GM21360 (cell line): Measurements from ENCODE around the gene ZC3H10.

Experiments
- ATAC-seq: cut with Tn5 transposase; IDR thresholded peaks from one replicate; pipeline ENCODE4 v1.9.1; 2021; ENCODE audit warnings: mild to moderate bottlenecking, moderate library complexity; ENCODE audit not compliant: unreplicated experiment

ZC3H10 gene

DNA sequence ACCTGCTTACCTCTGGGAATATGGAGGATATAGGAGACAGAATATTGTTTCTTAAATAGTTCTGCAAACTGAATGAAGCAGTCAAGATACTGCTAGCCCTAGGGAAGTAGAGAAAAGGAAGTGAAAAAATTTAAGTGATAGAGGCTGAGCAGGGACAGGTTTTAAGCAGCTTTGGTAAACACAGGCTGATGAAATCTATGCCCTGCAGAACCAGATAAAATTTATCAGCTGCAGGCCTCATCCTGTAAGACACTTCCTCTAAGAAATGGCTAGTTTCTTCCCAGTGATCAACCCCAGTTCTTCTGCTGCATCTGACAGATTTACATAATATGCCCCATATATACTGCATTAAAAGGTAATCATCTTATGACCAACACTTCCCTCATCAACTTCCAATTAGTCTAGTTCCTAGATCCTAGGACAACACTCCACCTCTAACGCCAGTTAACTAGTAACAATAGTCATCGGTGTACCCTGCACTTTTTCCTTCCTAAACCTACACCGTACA is 8.7 kb downstream of the ZC3H10 start:
- no peak for ATAC-seq

DNA sequence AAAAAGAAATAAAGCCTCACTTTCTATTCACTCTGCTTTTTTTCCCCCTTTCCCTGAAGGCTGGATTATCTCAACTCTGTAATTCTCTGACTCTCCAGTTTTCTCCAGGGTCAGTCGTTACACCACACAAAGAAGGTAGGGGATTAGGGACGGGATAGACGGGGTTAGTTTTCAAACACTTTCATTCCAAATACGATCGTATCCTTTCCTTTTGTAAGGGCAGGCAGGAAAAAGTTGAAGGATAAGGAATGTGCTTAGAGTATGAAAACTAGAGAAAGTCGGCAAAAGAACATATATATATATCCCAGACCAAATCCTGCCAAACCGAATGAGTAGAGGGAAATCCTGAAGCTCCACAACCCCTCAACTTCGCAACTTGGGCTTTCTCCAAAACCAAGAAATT is 9.4 kb downstream of the ZC3H10 start:
- no peak for ATAC-seq

DNA sequence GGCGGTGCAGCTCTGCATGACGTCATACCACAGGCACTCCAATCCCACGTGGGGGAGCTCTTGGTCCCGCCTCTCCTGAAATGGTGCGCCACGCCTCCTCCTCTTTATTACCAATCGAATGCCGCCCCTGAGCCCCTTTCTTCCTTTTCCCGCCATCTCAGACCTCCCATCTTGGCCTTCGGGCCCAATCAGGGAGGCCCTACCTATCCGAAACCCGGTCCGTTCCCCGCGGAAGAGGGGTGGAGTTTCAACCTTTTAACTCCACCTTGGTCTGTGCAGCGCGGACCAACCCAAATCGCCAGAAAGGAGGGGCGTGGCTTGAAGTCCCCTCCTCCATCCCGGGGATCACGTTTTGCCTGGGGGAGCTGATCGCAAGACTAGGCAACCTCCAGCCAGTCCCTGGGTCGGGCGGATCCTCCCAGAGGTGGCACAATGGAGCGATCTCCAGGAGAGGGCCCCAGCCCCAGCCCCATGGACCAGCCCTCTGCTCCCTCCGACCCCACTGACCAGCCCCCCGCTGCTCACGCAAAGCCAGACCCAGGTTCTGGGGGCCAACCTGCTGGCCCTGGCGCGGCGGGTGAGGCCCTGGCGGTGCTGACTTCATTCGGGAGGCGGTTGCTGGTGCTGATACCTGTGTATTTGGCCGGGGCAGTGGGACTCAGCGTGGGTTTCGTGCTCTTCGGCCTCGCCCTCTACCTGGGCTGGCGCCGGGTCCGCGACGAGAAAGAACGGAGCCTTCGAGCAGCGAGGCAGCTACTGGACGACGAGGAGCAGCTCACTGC is 10.0 kb downstream of the ZC3H10 start, which contains the start of gene ESYT1:
Gene ESYT1, plus strand, starts transcription at position 380 of the 782 bp plus-strand sequence. Its CDS starts 53 bp downstream, at position 433.
- peak; percentile 85 for ATAC-seq

DNA sequence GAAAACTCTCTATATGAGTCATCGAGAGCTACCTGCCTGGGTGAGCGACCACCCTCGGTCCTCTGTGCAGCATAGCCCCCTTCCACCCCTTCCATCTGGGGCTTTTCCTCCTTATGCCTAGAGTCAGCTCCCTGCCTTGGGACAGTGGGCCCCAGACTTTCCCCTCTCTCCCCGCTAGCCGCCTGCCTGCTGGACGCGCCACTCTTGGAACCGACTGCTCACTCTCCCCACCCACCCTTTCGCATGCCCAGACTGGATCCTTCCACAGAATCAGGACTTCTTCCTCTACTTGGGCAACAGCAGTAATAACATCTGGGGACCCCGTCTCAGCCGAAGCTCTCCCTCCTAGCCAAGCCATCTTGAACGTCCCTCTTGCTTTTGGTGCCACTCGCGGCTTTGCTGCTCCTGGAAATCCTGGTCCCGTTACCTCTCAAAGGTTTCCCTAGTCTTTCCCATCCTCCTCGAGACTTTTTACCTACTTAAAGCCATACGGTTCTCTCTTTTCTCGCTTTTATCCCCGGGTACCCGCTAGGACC is 10.7 kb downstream of the ZC3H10 start:
- ATAC-seq: no peak

DNA sequence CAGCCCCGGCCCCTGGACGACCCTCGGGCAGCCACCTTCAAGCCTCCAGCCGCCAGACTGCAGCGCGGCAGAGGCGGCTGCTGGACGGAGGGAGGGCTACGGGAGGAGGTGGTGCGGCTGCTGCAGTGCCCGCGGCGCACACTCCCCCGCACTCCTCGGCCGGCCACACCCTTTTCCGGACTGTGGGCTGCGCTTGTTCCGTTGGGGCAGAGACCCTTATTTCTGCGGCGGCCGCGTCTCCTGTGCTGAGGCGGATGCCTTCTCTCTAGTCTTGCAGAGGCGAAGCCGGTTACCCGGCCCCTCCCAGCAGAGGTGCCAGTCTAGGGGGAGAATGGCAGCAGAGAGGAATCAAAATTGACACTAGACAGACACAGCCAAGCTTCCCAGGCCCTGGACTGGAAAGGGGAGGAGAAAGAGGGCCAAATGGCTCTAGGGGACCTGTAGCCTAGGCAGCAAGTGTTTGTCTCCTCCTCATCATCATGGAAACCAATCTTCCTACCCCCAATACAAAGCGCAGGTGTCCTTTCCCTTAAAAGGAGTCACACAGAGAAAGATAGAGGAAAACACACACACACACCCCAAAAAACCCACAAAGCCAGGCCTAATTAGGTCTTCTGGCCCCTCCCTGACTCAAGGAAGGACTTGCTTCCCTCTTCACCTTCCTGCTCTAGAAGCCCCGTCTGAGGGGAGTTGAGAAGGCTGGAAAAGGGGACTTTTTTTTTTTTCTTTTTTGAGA is 11.3 kb downstream of the ZC3H10 start:
- ATAC-seq: no peak

DNA sequence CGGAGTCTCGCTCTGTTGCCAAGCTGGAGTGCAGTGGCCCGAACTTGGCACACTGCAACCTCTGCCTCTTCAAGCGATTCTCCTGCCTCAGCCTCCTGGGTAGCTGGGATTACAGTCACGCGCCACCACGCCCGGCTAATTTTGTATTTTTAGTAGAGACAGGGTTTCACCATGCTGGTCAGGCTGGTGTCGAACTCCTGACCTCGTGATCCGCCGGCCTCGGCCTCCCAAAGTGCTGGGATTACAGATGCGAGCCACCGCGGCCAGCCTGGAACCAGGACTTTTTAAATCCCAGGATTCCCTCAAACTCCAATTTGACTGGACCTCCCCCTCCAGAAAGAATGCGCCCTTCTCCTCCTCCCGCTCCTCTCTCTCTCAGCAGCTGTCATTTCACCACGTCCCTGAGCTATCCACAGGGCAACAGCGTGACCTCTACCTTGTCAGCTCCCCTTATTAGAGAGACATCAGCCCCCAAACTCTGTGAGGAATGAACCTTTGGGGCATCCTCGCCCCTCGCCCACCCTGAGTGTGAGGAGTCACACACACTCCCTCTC is 12.0 kb downstream of the ZC3H10 start:
- no peak for ATAC-seq

DNA sequence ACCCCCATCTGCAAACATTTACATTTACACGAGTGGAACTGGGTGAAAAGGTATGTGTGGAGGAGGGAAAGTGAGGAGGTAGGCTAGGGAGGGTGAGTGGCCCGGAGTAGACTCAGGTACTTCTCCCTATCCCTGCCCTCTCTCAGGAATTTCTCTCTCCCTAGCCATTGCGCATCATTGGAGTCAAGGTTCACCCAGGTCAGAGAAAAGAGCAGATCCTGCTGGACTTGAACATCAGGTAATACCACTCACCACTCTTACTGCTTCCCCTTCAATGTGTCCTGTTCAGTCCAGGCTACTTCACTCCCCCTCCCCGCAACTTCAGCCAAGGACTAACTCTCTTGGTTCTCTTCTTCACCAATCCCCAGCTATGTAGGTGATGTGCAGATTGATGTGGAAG is 12.8 kb downstream of the ZC3H10 start:
- ATAC-seq: no peak

DNA sequence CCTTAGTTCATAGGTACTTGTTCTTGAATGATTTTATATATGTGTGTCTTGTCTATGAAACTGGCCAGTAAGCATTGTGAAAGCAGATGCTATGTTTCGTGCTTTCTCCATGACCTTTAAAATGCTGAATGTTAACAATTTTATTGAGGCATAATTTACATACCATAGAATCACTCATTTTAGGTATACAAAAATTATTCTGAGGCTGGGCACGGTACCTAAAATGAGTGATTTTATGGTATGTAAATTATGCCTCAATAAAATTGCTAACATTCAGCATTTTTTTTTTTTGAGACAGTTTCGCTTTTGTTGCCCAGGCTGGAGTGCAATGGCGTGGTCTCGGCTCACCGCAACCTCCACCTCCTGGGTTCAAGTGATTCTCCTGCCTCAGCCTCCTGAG is 16.8 kb downstream of the ZC3H10 start:
- ATAC-seq: no peak

DNA sequence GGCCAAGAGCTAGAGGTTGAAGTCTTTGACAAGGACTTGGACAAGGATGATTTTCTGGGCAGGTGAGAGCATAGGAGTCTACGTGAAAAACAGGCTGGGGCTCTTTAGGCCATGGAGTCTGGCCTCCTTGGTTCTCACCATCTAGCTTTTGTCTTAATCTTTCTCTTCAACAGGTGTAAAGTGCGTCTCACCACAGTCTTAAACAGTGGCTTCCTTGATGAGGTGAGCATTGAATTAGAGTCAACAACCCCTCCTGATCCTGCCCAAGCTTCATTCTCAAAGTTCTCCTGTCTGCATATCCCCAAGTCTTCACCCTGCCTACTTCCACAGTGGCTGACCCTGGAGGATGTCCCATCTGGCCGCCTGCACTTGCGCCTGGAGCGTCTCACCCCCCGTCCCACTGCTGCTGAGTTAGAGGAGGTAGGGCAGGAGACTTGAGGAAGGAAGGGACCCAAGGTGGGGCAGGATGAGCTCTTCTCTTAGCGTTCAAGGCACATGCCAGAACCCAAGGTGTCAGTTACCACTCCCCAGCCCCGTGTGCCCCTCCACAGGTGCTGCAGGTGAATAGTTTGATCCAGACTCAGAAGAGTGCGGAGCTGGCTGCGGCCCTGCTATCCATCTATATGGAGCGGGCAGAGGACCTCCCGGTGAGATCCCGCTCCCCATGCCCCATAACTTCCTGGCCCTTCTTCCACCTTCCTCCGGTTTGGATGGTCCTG is 19.9 kb downstream of the ZC3H10 start:
- ATAC-seq: no peak

DNA sequence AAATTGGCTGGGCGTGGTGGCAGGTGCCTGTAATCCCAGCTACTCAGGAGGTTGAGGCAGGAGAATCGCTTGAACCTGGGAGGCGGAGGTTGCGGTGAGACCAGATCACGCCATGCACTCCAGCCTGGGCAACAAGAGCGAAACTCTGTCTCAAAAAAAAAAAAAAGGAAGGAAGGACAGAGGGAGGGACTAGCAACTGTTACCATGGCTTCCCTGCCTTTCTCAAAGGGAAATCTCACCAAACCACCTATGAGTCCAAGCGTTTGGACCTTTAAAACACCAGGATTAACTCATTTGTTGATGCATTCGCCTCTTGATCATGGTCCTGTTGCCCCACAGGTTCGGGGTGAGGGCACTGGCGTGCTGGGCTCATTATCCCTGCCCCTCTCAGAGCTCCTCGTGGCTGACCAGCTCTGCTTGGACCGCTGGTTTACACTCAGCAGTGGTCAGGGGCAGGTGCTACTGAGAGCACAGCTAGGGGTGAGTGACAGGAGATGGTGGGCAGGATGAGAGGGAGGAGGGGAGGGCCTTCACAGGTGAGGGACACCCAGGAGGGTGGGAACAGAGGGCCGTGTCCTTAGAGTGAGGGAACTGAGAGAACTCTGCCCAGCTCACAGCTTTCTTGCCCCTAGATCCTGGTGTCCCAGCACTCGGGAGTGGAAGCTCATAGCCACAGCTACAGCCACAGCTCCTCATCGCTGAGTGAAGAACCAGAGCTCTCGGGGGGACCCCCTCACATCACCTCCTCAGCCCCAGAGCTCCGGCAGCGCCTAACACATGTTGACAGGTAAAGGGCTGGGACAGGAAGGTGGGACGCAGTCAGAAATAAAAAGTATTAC is 24.1 kb downstream of the ZC3H10 start:
- no peak for ATAC-seq

DNA sequence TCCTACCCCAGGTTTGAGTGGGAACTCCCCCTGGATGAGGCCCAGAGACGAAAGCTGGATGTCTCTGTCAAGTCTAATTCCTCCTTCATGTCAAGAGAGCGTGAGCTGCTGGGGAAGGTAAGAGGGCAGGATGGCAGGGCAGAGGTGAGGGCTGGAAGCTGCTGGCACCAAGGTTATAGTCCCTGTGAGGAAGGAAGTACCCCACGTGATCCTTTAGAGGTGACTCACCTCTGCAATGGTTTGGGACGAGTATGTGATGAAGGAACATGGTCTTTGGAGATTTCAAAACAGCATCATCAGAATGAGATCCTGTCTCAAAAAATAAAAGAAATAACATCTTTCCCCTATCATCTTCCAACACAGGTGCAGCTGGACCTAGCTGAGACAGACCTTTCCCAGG is 25.2 kb downstream of the ZC3H10 start:
- ATAC-seq: no peak

DNA sequence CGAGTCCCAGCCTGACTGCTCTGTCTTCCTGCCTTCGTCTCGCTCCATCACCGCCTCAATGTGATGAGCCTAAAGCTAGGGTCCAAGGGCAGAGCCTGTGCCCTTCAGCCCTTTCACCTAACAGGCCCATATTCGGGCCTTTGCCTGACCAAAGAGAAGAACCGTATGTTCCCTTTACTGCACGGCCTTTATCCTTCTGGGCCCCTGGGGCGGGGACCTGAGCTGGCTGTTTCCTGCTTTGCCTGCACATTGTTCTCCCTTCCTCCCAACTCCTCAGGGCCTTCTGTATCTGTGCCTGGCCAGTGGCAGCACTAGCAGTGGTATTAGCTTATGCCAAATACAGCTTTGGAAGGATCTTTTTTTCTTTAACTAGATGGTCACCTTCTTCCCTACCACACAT is 25.8 kb downstream of the ZC3H10 start:
- ATAC-seq: no peak

DNA sequence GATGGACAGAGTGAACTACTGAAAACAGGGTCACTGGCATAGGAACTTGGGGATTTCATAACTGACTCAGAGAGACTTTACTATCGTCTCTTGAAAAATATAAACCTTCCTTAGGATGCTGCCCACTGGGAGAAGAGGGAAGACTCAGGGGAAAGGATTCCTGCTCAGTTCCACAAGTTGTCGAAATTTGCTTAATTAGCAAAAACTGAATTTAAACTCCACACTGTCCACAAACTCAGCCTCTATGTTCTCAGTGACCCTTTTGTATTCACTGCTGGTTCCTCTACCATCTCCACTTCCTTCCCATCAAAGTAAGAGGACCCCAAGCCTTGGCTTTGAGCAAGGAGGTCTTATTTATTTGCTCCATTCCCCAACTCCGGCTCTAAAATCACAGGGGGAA is 27.2 kb downstream of the ZC3H10 start:
- ATAC-seq: no peak

DNA sequence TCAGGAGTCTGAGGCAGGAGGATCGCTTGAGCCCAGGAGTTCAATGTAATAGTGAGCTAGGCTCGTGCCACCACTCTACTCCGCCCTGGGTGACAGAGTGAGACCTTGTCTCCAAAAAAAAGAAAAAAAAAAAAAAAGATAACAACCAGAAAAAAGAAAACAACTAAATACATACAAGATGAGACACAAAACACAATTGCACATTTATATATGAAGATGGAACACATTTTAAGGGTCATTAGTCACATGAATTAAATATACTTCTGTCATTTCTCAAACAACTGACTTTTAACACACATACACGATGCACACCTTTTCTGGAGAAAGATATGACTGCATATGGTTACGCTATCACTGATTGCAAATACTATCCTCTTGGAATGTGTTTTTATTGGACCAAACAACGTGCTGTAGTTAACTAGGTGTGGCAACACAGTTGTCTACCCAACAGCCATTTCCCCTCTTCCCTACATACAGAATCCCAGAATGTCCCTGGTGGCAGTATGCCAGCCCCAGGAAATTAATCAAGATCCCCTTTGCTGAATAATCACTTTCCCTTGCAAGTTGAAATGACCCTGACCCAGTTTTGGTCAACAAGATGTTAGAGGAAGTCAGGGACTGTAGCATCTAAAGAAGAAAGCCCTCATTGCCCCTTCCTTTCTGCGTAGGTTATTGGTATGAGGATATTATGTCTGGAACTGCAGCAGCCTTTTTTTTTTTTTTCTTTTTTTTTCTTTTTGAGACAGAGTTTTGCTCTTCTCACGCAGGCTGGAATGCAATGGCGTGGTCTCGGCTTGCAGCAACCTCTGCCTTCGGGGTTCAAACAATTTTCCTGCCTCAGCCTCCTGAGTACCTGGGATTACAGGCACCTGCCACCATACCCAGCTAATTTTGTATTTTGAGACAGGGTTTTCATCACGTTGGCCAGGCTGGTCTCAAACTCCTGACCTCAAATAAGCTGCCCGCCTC is 28.7 kb downstream of the ZC3H10 start:
- ATAC-seq: no peak

DNA sequence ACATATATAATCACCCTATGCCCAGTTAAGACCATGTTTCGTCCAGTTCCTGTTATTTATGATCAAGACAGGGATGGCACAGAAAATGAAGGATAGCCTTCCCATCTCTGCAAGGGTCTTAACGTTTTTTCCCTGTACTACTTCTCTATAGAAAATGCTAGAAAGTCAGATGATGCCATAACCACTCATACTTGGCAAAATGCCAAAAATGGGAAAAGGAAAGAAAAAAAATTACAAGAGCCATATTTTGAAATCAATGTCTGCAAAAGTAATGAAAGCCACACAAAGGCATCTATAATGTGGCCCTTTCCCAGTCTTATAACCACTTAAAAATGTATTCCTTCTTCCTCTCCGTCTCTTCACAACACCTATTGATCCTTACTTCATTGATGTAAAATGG is 32.5 kb downstream of the ZC3H10 start:
- ATAC-seq: no peak

DNA sequence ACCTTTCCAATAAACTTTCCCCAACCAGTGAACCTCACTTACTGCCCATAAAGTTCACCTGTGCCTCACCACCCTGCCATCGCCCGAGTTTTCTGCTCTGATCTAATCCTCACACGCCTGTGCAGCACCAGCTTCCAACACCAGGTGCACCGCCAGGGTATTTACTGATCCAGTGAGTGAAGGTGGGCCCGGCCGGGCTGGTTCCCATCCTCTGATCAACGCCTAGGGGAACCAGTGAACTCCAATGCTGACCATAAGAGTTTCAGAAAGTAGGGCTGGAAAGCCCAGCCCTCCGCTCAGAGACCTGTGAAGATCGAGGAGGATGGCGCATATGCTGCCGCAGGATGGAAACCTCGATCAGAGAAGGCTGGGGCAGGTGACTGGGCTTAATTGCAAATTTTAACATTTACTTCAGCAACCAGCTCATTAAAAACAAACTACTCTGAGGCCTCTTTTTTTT is 33.6 kb downstream of the ZC3H10 start:
- peak; percentile 24 for ATAC-seq

DNA sequence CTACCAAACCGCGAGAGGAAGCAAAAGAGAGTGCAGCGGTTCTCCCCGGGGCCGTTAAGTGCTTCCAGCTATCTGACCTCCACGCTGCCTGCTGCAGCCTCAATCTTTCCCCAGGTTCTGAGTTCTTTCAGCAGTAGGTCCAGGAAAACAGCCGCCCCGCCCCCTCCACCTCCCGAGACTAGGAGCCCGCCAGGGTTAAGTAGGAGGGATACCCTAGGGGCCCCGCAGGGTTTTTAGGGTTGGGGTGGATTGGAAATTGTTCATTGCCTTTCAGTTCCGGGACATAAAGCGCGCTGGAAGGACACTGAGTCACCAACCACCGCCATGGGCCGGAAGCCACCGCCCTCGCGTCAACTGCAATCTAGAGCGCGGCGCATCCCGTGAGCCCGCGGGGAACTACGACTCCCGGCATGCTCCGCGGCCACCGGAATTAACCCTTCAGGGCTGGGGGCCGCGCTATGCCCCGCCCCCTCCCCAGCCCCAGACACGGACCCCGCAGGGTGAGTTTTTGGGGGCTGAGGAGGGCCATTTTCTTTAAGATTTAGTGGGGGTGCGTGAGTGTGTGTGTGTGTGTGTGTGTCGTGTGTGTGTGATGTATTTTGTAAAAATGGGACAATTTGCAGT is 34.2 kb downstream of the ZC3H10 start, which contains the start of gene MYL6B:
Gene MYL6B, plus strand, starts transcription at position 456 of the 624 bp plus-strand sequence. CDS start 1,332 bp downstream, outside the sequence.
- peak; percentile 82 for ATAC-seq
